Ishikawa (cell line): ENCODE results near the gene NUB1.

Experiments
- CEBPB ChIP-seq: IDR thresholded peaks from 2 replicates; pipeline ENCODE4 v1.6.1; 2012
- CREB1 ChIP-seq: IDR thresholded peaks from 2 replicates; pipeline ENCODE4 v1.6.1; 2012; ENCODE audit warnings: low read depth
- EGR1 ChIP-seq: IDR thresholded peaks from 2 replicates; pipeline ENCODE4 v1.6.1; 2012
- EP300 ChIP-seq: IDR thresholded peaks from 2 replicates; pipeline ENCODE4 v1.6.1; 2012; ENCODE audit warnings: borderline replicate concordance
- FOXM1 ChIP-seq: IDR thresholded peaks from 2 replicates; pipeline ENCODE4 v1.6.1; 2012; ENCODE audit warnings: low read depth, borderline replicate concordance
- NFIC ChIP-seq: IDR thresholded peaks from 2 replicates; pipeline ENCODE4 v1.6.1; 2012
- RAD21 ChIP-seq: IDR thresholded peaks from 2 replicates; pipeline ENCODE4 v1.6.1; 2012; ENCODE audit warnings: low read depth
- TAF1 ChIP-seq: IDR thresholded peaks from 2 replicates; pipeline ENCODE4 v1.6.1; 2012; ENCODE audit warnings: low read depth, mild to moderate bottlenecking
- TCF12 ChIP-seq: IDR thresholded peaks from 2 replicates; pipeline ENCODE4 v1.6.1; 2012; ENCODE audit warnings: low read depth
- TEAD4 ChIP-seq: IDR thresholded peaks from 2 replicates; pipeline ENCODE4 v1.6.1; 2012
- YY1 ChIP-seq: IDR thresholded peaks from 2 replicates; pipeline ENCODE4 v1.6.1; 2012; ENCODE audit warnings: low read depth
- ZBTB7A ChIP-seq: IDR thresholded peaks from 2 replicates; pipeline ENCODE4 v1.6.1; 2012; ENCODE audit warnings: low read depth
- TF ChIP-seq, protein P1 (sequence below): IDR thresholded peaks from 2 replicates; pipeline ENCODE4 v1.6.1; 2012
- TF ChIP-seq, protein P2 (sequence below): IDR thresholded peaks from 2 replicates; pipeline ENCODE4 v1.6.1; 2012
- TF ChIP-seq, protein P3 (sequence below): IDR thresholded peaks from 2 replicates; pipeline ENCODE4 v1.6.1; 2012; ENCODE audit warnings: low read depth, mild to moderate bottlenecking

NUB1 gene

DNA sequence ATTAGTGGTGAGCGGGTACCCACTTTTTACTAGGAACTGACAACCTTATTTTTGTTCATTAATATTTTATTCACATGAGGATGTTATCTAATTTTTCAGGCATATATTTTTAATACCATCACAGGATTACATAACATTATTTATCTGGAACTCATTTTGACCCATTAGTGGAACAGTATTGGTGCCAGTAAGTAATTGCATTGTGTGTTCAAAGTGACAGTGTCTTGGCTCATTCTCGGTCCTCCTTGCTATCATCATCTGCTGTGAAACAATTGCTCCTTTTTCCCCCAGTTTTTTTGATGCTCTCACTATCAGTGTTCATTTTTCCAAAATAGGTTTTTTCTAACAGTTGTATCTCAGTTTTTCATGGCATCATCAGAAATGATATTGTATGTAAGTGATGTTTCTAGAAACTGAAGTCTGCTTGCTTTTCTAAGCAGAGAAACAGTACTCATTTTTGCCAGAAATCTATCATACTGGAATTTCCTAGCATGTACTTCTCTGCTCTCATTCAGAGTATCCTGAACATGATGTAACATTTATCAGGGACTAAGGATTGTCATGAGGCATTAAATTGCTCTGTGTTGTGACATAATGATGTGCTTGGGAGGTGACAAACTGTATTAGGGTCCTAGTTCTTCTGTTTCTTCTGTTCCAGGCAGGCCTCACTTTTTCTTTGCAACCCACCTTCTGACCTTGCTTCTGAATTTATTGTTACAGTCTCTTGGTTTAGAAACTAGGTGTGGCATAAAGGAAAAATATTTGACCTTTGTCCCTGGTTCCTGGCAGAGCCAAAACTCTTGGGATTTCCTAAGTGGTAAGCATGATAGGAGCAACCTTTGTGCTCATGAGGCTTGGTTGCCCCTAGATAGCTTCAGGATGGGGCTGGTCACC, 4.2 kb downstream of the NUB1 start:
- no peak for TF ChIP-seq FOXM1
- TF ChIP-seq YY1 = no peak
- TF ChIP-seq, protein P1, sequence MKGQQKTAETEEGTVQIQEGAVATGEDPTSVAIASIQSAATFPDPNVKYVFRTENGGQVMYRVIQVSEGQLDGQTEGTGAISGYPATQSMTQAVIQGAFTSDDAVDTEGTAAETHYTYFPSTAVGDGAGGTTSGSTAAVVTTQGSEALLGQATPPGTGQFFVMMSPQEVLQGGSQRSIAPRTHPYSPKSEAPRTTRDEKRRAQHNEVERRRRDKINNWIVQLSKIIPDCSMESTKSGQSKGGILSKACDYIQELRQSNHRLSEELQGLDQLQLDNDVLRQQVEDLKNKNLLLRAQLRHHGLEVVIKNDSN = no peak
- TF ChIP-seq TAF1 = no peak
- TF ChIP-seq CEBPB = no peak
- no peak for TF ChIP-seq TCF12
- TF ChIP-seq EGR1 = no peak
- no peak for TF ChIP-seq EP300
- no peak for TF ChIP-seq RAD21
- no peak for TF ChIP-seq TEAD4
- no peak for TF ChIP-seq NFIC
- TF ChIP-seq, protein P2, sequence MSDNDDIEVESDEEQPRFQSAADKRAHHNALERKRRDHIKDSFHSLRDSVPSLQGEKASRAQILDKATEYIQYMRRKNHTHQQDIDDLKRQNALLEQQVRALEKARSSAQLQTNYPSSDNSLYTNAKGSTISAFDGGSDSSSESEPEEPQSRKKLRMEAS = no peak
- TF ChIP-seq, protein P3, sequence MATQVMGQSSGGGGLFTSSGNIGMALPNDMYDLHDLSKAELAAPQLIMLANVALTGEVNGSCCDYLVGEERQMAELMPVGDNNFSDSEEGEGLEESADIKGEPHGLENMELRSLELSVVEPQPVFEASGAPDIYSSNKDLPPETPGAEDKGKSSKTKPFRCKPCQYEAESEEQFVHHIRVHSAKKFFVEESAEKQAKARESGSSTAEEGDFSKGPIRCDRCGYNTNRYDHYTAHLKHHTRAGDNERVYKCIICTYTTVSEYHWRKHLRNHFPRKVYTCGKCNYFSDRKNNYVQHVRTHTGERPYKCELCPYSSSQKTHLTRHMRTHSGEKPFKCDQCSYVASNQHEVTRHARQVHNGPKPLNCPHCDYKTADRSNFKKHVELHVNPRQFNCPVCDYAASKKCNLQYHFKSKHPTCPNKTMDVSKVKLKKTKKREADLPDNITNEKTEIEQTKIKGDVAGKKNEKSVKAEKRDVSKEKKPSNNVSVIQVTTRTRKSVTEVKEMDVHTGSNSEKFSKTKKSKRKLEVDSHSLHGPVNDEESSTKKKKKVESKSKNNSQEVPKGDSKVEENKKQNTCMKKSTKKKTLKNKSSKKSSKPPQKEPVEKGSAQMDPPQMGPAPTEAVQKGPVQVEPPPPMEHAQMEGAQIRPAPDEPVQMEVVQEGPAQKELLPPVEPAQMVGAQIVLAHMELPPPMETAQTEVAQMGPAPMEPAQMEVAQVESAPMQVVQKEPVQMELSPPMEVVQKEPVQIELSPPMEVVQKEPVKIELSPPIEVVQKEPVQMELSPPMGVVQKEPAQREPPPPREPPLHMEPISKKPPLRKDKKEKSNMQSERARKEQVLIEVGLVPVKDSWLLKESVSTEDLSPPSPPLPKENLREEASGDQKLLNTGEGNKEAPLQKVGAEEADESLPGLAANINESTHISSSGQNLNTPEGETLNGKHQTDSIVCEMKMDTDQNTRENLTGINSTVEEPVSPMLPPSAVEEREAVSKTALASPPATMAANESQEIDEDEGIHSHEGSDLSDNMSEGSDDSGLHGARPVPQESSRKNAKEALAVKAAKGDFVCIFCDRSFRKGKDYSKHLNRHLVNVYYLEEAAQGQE = no peak

DNA sequence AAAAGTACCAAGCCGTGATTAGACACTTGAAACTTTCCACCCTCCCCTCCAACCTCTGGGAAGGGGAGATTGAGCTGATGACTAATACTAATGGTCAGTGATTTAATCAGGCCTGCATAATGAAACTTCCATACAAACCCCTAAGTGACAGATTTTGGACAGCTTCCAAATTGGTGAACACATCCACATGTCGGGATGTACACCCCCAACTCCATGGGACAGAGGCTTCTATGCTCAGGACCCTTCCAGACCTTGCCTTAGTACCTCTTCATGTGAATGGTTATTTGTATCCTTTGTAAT, 4.8 kb downstream of the NUB1 start:
- TF ChIP-seq YY1 (no peak), EGR1 (no peak), TAF1 (no peak), CREB1 (no peak), TEAD4 (no peak), CEBPB (no peak), ZBTB7A (no peak), NFIC (no peak), TCF12 (no peak), RAD21 (no peak), FOXM1 (no peak)
- TF ChIP-seq, protein P3 = no peak
- TF ChIP-seq, protein P1 = no peak
- TF ChIP-seq, protein P2 = no peak

DNA sequence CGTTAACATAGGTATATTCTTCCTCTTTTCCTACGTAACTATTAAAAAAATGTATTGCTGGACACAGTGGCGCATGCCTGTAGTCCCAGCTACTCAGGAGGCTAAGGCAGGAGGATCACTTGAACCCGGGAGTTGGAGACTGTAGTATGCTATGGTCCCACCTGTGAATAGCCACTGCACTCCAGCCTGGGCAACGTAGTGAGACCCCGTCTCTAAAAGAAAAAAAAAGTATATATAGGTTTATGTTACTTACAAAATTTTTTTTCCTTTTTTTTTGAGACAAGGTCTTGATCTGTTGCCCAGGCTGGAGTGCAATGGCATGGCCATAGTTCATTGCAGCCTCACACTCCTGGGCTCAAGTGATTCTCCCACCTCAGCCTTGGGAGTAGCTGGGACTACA, 5.6 kb downstream of the NUB1 start:
- TF ChIP-seq, protein P3 = no peak
- TF ChIP-seq TCF12 (no peak), RAD21 (no peak), EGR1 (no peak), TEAD4 (no peak), EP300 (no peak), NFIC (no peak), CREB1 (no peak), ZBTB7A (no peak), YY1 (no peak), CEBPB (no peak), FOXM1 (no peak), TAF1 (no peak)
- TF ChIP-seq, protein P2 = no peak
- TF ChIP-seq, protein P1 = no peak
